Activated CD8-positive, alpha-beta memory T cell treated with anti-CD3 and anti-CD28 coated beads for 36 hours (primary cell): Measurements from ENCODE around the gene GATAD1. TPM values are rescaled to one million over a fixed set of nuclear protein-coding genes. Genes with fewer than 3 reads are reported as not detected.
"Not testable (repeated sequence)": the region's sequence is repeated elsewhere in the genome, so short reads cannot be mapped to it uniquely, and the experiment has no call there.

Source experiments
- CTCF ChIA-PET: fragments of 350-600 bp; sonication (Branson Sonifier 250); formaldehyde crosslinking; loops from one replicate; lab custom pipeline; 2021; ENCODE audit warnings: antibody characterized with exemption; lab: Charles Lee
- POLR2A ChIA-PET: fragments of 350-600 bp; sonication (Branson Sonifier 250); formaldehyde crosslinking; loops from one replicate; lab custom pipeline; 2021; ENCODE audit warnings: antibody characterized with exemption; lab: Charles Lee
- total RNA-seq, 2 experiments: library from RNA; stranded (reverse); gene quantifications; one replicate each; pipeline ENCODE4 v1.2.3, GENCODE V29; 2021

Gene GATAD1
- total RNA-seq, 2 experiments from 2014 or later, result 19.0 to 19.4 TPM

- POLR2A ChIA-PET, result no interaction called here
- CTCF ChIA-PET, result interaction anchor here (0.9 to 1.5 kb wide), 2 partner anchors 8 to 253 kb away, joined by 3 to 4 read pairs; partner anchors contain the start of gene LRRD1
These were observed 14.9 kb upstream of the GATAD1 start for GRCh38 chr7:92432299-92432946.

- ChIA-PET POLR2A (no interaction called here), CTCF (interaction anchor here (0.9 to 1.5 kb wide), 2 partner anchors 9 to 254 kb away, joined by 3 to 4 read pairs; partner anchors contain the start of gene LRRD1)
These were observed 14.3 kb upstream of the GATAD1 start for GRCh38 chr7:92433019-92433418.

- POLR2A ChIA-PET, result no interaction called here
- CTCF ChIA-PET, result no interaction called here
These were observed 11.7 kb upstream of the GATAD1 start for GRCh38 chr7:92435542-92435941.

GRCh38 chr7:92436612-92437445 lies 10.5 kb upstream of the GATAD1 start:
- ChIA-PET CTCF (interaction anchor here (0.7 kb wide), 1 partner anchor 1268 kb away, joined by 5 read pairs; no protein-coding TSS in a partner anchor), POLR2A (no interaction called here)

- CTCF ChIA-PET, result interaction anchor here (0.7 to 1.4 kb wide), 3 partner anchors 9 to 1269 kb away, joined by 3 to 7 read pairs (median 5); partner anchors contain the start of gene GATAD1
- POLR2A ChIA-PET, result no interaction called here
These were observed 9.3 kb upstream of the GATAD1 start for GRCh38 chr7:92437956-92438491.

- CTCF ChIA-PET, POLR2A ChIA-PET: not testable (repeated sequence)
These were observed 4.6 kb upstream of the GATAD1 start for GRCh38 chr7:92442720-92443119.

GRCh38 chr7:92446869-92447344 lies 375 bp upstream of the GATAD1 start:
- CTCF ChIA-PET, result interaction anchor here (0.7 to 3.5 kb wide), 15 partner anchors 9 to 505 kb away, joined by 3 to 44 read pairs (median 5); partner anchors contain the start of genes ANKIB1, CYP51A1, KRIT1 and LRRD1
- POLR2A ChIA-PET, result interaction anchor here (0.6 to 2.3 kb wide), 10 partner anchors 17 to 506 kb away, joined by 3 to 18 read pairs (median 6); partner anchors contain the start of genes AKAP9, ANKIB1, CYP51A1 and KRIT1

- ChIA-PET CTCF (interaction anchor here (0.6 to 3.5 kb wide), 8 partner anchors 13 to 508 kb away, joined by 3 to 44 read pairs (median 6); partner anchors contain the start of genes AKAP9, ANKIB1, CYP51A1 and KRIT1), POLR2A (interaction anchor here (0.6 to 2.3 kb wide), 9 partner anchors 24 to 313 kb away, joined by 3 to 18 read pairs (median 4); partner anchors contain the start of genes ANKIB1, CYP51A1, KRIT1 and LRRD1)
These were observed 994 bp downstream of the GATAD1 start for GRCh38 chr7:92448205-92448747.

- ChIA-PET POLR2A (no interaction called here), CTCF (no interaction called here)
These were observed 4.4 kb downstream of the GATAD1 start for GRCh38 chr7:92451645-92452044.

GRCh38 chr7:92456236-92456635 lies 9.0 kb downstream of the GATAD1 start:
- POLR2A ChIA-PET, result no interaction called here
- CTCF ChIA-PET, result interaction anchor here (0.7 kb wide), 1 partner anchor 304 kb away, joined by 4 read pairs; no protein-coding TSS in a partner anchor

- ChIA-PET CTCF (interaction anchor here (0.7 to 2.8 kb wide), 2 partner anchors 13 to 277 kb away, joined by 3 to 20 read pairs; partner anchors contain the start of gene GATAD1), POLR2A (no interaction called here)
These were observed 12.8 kb downstream of the GATAD1 start for GRCh38 chr7:92460109-92460508.

GRCh38 chr7:92460510-92460909 lies 13.2 kb downstream of the GATAD1 start:
- ChIA-PET POLR2A (no interaction called here), CTCF (interaction anchor here (0.7 to 2.8 kb wide), 4 partner anchors 10 to 281 kb away, joined by 3 to 20 read pairs (median 4); partner anchors contain the start of genes GATAD1 and LRRD1)

GRCh38 chr7:92461027-92462003 lies 14.0 kb downstream of the GATAD1 start:
- ChIA-PET CTCF (interaction anchor here (0.6 to 2.8 kb wide), 6 partner anchors 11 to 282 kb away, joined by 3 to 20 read pairs (median 4); partner anchors contain the start of genes GATAD1 and LRRD1), POLR2A (no interaction called here)

- ChIA-PET CTCF (no interaction called here), POLR2A (no interaction called here)
These were observed 15.3 kb downstream of the GATAD1 start for GRCh38 chr7:92462560-92462959.

- CTCF ChIA-PET, result interaction anchor here (1.0 kb wide), 1 partner anchor 41 kb away, joined by 4 read pairs; no protein-coding TSS in a partner anchor
These were observed 17.2 kb downstream of the GATAD1 start for GRCh38 chr7:92464515-92464914.

GRCh38 chr7:92466682-92467081 lies 19.4 kb downstream of the GATAD1 start:
- POLR2A ChIA-PET, result no interaction called here
- CTCF ChIA-PET, result no interaction called here

More at GRCh38 chr7:92464515-92464914, 17.2 kb downstream of the GATAD1 start:
- POLR2A ChIA-PET, result no interaction called here

- POLR2A ChIA-PET, CTCF ChIA-PET: not testable (repeated sequence)
These were observed 21.3 kb downstream of the GATAD1 start for GRCh38 chr7:92468589-92468988.
